GM19468 (cell line): Measurements from ENCODE around the gene FRMD4A.
"Not testable (repeated sequence)": the region's sequence is repeated elsewhere in the genome, so short reads cannot be mapped to it uniquely, and the experiment has no call there.

Experiments
- ATAC-seq: cut with Tn5 transposase; IDR thresholded peaks from one replicate; pipeline ENCODE4 v1.9.1; 2021; ENCODE audit warnings: mild to moderate bottlenecking, moderate library complexity, moderate number of reproducible peaks; ENCODE audit not compliant: unreplicated experiment; ENCODE audit errors: extremely low read depth

FRMD4A gene

GRCh38 chr10:14071956-14072355 is 258.8 kb downstream of the FRMD4A start:
- ATAC-seq, result no peak

- ATAC-seq, result no peak
These were observed 262.0 kb downstream of the FRMD4A start for GRCh38 chr10:14068601-14069250.

- ATAC-seq, result not testable (repeated sequence)
These were observed 263.1 kb downstream of the FRMD4A start for GRCh38 chr10:14067638-14068037.

- ATAC-seq, result no peak
These were observed 264.6 kb downstream of the FRMD4A start for GRCh38 chr10:14066106-14066505.

- ATAC-seq, result no peak
These were observed 267.0 kb downstream of the FRMD4A start for GRCh38 chr10:14063531-14064285.

DNA sequence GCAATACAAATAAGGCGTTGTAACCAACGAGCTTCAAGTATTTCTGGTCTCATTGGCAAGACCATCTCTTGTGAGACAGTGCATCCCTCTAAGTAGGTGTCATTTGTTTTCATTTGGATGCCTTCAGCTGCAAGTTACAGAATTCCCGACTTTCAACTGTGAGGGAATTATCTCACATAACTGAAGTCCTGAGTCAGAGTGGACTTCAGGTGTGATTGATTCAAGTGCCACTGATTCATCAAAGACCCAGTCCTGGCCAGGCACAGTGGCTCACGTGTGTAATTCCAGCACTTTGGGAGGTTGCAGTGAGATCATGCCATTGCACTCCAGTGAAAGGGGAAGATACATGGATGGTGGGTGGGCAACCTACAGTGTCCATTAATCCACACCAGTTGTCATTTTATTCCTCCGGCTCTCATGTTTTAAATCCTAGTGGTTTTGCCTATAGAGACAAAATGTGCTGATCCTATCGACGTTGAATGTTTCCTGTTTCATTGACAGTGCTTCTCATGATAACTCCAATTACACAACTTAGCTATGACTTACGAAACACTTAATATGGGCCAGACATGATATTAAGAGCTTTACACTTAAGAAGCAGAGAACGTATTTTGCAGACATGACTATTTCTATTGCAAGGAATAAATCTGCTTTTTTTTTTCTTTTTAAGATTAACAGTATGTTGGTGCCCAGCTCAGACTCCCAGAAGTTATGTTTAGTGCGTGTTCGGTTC is 268.0 kb downstream of the FRMD4A start:
- ATAC-seq, result no peak

DNA sequence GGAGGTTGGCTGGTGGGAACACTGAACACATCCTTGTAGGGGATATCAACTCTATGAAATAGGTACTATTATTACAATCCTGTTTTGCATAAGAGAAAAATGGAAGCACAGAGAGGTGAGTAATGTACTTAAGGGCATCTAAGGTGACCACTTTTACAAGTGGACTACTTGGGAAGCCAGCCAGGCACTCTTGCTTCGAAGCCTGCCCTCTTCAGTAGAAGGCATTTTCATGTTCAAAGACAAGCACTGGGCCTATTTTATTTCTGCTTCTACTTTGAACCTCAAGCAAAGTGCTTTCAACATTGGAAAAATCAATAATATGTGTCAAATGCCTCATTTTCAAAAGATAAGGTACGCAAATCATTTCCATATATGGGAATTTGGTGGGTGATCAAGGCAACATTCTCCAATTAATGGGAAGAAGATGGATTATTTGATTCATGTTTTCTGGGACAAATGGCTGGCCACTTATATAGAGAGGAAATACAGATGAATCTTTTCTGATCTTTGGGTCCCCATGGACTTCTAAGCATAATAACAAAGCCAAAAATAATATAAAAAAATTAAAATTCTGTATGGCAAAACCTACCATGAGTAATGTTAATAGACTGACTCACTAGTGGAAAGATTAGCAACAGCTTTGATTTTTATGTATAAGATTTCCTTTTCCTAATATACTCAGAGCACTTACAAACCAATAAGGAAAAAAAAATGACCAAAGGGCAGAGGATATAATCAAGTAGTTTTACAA is 270.2 kb downstream of the FRMD4A start:
- no peak for ATAC-seq

GRCh38 chr10:14056610-14057332 is 274.0 kb downstream of the FRMD4A start:
- no peak for ATAC-seq

GRCh38 chr10:14052931-14053330 is 277.8 kb downstream of the FRMD4A start:
- no peak for ATAC-seq

- ATAC-seq, result no peak
These were observed 280.1 kb downstream of the FRMD4A start for GRCh38 chr10:14050598-14050997.

GRCh38 chr10:14048930-14049613 is 281.7 kb downstream of the FRMD4A start:
- ATAC-seq, result no peak

GRCh38 chr10:14047431-14047830 is 283.3 kb downstream of the FRMD4A start:
- no peak for ATAC-seq

DNA sequence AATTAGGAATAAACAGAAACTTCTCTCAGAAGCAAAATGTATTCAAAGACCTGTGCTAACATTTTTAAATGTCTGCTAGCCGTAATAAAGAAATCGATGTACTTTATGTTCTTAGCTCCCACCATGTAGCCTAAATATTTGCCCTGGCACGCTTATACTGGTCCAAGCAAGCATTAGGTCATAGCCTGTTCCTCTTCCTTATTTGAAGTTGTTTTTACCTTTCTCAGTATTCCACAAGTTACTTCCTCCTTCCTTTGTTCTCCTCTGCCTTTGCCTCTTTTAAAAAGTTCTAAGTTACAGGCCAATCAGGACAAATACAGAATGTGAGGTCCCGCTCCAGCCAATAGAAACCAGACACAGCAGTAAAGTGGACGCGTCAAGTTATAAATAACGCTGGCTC is 288.7 kb downstream of the FRMD4A start:
- ATAC-seq, result not testable (repeated sequence)

DNA sequence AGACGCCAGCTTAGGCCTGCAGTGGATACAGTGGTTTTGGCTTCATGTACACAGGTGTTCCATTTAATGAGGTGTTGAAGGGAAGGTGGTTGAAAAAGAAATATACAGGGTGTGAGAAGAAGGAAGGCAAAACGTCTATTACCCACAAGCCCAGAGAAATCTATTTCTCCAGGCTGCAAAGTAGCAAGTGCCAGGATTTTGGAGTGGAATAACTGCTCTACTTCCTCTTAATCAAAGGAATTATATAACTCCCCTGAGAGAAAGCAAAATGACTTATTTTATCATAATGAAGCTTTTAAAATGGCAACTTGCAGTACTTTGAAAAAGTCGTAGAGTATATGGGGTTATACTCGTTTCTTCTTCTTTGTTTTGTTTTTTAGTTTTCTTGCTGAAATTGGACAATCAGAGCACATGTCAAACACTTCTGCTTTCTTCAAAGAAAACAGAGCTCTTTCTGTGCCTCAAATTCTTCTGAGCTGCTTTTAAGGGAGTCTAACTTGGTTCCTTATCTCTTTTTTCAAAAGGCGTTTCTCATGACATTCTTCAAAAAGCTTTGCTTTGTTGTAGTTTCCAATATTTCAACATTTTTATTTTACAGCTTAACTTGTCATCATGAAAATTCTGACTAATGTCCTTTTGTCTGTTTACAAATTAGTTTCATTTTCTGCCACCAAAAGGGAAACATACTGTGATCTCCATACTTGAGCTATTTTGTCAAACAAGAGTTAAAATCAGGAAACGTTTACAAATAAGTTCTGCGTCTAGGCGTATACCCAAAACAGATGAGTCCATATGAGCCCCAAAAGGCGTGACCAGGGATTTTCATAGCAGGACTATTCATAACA is 289.7 kb downstream of the FRMD4A start:
- ATAC-seq, result no peak

DNA sequence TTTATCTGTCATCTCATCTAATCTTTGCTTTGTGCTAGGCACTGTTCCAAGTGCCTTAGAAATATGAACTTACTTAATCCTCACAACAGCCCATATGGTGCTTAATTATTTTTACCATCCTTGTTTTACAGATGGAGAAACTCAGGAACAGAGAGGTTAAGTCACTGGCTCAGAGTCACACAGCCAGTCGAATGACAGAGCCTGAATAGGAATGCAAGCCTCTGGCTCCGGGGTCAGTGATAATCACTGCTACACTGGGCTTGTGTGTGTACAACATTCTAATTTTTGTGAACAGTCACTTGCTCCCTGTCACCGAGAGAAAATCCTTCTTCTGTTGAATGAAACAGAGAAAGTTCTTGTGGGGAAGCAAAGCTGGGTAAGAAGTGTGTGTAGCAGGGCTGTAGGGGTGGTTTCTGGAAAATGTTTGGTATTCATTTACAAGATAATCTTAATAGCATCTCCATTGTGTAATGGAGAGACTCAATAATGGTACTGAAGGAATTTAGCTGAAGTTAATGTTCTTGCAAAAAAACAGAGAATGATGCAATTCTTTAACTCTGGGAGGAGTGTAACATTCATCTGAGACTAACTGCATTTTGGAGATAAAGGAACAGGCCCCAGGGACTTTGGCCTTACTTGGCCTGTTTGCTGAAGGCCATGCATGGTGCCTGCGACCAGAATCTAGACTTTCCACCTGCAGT is 290.6 kb downstream of the FRMD4A start:
- ATAC-seq, result no peak

DNA sequence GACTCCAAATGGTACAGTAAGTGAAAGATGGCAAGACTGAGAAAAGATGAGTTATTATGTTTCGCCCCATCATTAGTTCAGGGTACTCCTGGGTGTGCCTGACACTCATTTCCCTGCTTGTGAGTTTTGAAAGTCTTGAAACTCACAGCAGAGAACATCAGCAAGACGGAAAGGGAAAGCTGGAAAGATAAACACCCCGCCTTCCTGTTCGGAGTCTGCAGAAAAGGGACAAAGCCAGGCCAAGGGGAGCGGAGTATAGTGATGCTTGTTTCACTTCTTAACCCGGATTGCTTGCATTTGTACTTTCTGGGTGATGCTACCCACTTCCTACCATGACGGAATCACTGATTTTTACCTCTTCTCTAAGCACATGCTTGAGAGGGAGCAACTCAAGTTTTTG is 294.5 kb downstream of the FRMD4A start:
- ATAC-seq, result no peak

GRCh38 chr10:14035506-14035905 is 295.2 kb downstream of the FRMD4A start:
- no peak for ATAC-seq
